Stimulated activated CD4-positive, alpha-beta T cell treated with anti-CD3 and anti-CD28 coated beads, Interleukin-4, amount 100 ng/mL, for 48 hours (primary cell): ENCODE data around the gene SCCPDH.
"Not testable (repeated sequence)": the region's sequence is repeated elsewhere in the genome, so short reads cannot be mapped to it uniquely, and the experiment has no call there.

Experiments used
- DNase-seq, 2 donors: peaks; one replicate each; pipeline ENCODE4 v3.0.0-alpha.2; 2020; ENCODE audit warnings: low read depth in 2 of 2

SCCPDH gene

DNA sequence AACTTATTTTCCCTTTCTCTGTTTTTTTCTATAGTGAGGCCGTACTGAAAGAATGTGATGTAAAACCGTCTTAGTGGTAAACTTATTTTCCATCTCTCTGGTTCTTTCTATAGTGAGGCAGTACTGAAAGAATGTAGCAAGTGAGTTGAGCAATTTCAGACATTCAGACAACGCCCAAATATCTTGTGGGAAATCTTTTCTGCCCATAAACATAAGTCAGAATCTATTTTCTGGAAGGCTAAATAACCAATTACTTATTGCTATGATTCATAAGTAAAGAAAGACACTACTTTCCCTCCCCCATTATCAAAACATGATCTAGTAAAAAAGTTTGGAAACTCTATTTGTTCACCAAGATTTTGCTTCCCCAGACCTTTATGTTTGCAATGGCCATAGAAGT lies 18.8 kb upstream of the SCCPDH start:
- DNase-seq = no peak

DNA sequence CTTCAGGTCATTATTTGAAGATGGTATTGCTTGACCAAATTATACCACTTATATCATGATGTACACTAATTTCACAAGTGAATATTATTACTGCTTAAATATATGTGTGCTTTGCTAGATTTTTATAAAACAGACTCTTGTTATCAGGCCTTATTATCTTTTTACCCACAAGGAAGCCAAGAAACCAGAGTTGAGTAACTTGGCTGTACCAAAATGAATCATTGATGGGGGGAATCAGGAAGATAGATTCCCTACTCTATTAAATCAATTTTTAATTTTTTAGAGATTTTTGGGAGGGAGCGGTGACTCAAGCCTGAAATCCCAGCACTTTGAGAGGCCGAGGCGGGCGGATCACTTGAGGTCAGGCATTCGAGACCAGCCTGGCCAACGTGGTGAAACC lies 16.0 kb upstream of the SCCPDH start:
- DNase-seq = no peak

DNA sequence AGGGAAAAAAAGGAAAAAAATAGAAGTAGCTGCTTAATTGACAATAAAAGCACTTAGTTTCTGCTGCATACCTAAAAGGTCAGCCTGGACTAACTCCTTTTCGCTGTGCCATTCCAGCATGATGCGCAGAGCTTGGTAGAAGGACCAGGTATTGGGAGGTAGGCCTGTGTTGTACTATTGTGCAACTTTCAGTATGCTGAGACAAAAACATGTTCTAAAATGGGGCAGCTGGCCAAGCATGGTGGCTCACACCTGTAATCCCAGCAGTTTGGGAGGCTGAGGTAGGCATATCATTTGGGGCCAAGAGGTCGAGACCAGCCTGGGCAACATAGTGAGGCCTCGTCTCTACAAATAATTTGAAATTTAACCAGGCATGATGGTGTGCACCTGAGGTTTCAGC lies 15.0 kb upstream of the SCCPDH start:
- no peak for DNase-seq

DNA sequence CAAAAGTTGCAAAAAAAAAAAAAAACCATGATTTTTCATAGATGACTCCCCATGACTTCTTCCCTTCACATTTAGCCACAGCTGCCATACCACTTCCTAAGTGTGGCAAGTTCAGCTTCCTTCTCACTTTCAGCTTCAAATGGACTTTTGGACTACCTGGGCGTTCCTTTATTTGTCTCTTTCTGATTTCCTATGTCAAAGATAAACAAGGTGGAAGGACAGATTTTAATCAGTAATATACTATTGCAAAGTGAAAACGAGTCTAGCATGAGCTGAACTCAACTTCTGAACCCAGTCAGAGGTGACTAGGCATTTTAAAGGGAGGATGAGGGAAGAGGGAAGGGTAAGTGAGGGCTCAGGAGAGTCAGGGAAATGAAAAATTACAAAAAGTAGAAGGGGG lies 14.4 kb upstream of the SCCPDH start:
- no peak for DNase-seq

DNA sequence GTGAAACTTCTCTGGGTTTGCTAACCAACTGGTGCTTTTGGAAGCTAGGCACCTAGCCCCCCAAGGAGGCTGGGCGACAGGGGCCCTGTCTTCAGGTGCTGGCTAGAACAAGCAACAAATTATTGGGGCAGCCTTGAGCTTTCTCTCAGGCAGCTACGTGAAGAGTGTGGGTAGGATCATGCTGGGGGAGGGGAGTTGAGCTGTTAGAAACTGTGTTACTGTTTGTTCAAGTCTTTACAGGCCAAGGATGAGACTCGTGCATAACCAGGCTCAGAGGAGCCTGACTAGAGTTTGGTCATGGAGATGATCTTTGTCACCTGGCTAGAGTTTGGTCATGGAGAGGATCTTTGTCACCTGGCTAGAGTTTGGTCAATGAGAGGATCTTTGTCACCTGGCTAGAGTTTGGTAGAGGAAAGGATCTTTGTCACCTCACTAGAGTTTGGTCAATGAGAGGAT lies 12.6 kb upstream of the SCCPDH start:
- DNase-seq = no peak

DNA sequence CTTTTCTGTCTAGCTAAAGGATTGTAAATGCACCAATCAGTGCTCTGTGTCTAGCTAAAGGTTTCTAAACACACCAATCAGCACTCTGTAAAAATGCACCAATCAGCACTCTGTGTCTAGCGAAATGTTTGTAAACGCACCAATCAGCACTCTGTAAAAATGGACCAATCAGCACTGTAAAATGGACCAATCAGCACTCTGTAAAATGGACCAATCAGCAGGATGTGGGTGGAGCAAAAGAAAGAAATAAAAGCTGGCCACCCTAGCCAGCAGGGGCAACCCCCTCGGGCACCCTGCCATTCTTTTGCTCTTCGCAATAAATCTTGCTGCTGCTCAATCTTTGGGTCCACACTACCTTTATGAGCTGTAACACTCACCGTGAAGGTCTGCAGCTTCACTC lies 11.8 kb upstream of the SCCPDH start:
- DNase-seq = not testable (repeated sequence)

DNA sequence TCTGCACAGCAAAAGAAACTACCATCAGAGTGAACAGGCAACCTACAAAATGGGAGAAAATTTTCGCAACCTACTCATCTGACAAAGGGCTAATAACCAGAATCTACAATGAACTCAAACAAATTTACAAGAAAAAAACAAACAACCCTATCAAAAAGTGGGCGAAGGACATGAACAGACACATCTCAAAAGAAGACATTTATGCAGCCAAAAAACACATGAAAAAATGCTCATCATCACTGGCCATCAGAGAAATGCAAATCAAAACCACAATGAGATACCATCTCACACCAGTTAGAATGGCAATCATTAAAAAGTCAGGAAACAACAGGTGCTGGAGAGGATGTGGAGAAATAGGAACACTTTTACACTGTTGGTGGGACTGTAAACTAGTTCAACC lies 4.8 kb upstream of the SCCPDH start:
- DNase-seq = not testable (repeated sequence)

DNA sequence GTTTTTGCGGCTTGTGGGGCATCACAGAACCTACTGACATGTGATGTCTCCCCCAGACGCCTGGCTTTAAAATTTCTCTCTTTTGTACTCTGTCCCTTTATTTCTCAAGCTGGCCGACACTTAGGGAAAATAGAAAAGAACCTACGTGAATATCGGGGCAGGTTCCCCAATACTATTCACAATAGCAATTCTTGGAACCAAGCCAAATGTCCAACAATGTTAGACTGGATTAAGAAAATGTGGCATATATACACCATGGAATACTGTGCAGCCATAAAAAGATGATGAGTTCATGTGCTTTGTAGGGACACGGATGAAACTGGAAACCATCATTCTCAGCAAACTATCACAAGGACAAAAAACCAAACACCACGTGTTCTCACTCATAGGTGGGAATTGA lies 3.4 kb upstream of the SCCPDH start:
- not testable (repeated sequence) for DNase-seq

DNA sequence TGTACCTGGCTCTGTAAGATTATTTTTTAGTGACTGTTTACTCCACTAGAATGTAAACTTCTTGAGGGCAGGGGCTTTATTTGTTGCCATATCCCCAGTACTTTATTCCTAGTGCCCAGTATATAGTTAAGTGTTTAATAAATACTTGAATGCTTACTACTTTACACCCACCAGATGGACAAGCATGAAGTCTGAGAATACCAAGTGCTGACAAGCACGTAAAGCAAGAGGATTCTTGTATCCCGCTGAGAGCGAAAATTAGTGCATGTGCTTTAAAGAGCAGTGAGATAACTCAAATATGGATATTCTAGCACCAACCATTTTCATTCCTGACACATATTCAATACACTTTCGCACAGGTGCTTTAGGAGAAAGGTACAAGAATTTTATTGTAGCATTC lies 1.5 kb upstream of the SCCPDH start:
- DNase-seq = no peak

DNA sequence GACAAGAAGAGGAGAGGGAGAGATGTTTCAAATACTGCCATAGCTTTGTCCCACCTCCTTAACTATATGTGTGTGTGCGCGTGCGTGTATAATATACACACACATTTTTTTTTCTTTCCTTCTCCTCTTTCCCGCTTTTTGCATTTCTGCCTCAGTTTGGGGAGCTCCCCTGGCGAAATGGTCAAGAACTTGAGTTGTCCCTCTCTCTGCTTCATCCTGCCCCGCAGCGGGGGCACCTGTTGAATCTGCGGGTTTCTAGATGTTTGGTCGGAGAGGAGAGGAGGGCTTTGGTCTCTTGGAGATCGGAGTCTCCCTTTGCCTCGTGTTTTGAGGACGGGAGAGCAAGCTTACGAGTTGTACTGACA lies 504 bp downstream of the SCCPDH start:
- peak; percentile 1 for DNase-seq

DNA sequence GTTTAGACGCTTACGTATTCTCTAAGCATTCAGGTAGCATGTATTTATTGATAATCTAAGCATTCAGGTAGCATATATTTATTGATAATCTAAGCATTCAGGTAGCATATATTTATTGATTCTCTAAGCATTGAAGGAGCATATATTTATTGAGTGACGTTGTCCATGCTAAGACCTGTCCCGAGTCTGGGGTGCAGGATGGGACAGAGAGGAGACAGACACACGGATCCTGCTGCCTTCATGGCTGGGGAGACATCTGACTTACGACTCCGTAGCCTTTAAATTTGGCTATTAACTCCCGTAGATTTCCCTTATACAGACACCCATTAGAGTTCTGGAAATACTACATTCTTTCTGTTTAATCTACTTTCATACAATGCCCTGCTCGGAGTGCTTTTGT lies 982 bp downstream of the SCCPDH start:
- no peak for DNase-seq

DNA sequence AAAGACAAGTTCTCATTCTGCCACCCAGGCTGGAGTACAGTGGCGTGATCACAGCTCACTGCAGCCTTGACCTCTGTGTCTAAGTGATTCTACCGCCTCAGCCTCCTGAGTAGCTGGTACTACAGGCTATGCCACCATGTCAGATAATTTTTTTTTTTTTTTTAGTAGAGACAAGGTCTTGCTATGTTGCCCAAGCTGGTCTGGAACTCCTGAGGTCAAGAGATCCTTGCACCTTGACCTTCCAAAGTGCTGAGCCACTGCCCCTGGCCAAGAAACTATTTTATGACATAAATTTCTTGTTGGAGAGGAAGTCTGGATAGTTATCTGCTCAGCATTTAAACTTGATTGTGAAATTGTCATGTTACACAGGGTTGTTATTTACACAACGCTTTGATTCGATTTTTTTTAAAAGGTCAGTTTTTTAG lies 2.1 kb downstream of the SCCPDH start:
- no peak for DNase-seq

DNA sequence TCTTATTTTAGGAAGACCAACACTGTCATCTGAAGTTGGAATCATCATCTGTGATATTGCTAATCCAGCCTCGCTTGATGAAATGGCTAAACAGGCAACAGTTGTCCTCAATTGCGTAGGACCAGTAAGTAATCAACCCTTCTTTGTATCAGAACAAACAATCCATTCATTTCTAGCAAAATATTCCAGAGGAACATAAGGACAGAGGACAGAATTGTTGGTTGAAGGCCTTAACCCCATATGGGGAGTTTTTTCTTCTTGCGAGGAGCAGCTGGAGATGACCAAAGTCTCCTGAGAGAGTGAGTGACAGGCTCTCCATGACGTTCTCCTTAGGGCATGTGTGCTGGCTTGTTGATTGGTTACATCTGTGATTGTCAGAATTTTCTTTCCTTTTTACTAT lies 2.7 kb downstream of the SCCPDH start:
- no peak for DNase-seq

DNA sequence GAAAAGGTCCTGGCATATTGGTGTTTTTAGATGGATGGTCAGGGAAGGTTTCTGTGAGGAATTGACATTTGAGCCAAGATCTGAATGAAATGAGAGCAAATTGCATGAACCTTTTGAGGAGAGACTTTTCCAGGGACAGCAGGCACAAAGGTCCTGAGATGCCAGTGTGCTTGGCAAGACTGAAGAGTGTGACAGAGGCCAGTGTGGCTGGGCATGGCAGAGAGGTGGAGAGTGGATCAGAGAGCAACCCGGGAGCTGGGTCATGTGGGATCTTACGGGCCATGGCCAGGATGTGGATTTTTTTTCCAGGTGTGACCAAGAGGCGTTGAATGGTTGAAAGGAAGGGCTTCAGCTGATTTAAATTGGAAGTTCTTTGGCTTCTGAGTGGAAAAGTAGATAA lies 3.4 kb downstream of the SCCPDH start:
- no peak for DNase-seq

DNA sequence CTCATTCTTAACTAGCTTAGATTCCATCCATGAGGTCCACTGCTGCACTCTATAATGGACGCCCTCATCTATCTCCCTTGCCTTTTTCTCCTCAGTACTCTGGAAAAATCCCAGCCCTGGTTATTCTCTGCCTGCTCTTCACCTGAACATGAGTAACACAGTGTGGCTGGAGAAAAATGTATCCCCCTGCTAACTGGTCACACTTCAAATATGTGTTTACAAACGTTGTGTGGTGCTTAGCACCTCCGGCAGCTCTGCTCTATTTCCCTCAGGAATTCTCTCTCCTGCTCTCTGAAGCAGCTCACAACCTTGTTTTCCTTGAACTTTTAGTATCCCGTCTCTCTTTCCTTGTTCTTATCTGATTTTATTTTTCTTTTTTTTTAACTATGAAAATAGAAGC lies 4.1 kb downstream of the SCCPDH start:
- DNase-seq = no peak

DNA sequence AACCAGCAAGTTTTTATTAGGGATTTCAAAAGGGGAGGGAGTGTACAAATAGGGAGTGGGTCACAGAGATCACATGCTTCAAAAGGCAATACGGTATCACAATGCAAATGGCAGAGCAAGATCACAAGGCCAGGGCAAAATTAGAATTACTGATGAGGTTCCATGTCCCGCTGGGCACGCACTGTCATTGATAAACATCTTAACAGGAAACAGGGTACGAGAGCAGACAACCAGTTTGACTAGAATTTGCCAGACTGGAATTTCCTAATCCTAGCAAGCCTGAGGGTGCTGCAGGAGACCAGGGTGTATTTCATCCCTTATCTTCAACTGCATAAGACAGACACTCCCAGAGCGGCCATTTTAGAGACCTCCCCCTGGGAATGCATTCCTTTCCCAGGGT lies 4.8 kb downstream of the SCCPDH start:
- not testable (repeated sequence) for DNase-seq

DNA sequence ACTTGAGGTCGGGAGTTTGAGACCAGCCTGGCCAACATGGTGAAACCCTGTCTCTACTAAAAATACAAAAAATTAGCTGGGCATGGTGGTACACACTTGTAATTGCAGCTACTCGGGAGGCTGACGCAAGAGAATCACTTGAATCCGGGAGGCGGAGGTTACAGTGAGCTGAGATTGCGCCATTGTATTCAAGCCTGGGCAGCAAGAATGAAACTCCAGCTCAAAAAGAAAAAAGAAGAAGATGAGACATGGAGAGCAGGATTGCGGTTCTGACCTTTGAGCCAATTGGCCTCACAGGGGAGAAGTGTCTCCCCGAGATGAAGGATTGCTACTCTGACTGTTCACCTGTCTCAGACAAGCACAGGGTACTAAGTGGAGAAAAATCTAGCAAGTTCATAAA lies 6.6 kb downstream of the SCCPDH start:
- DNase-seq = no peak

DNA sequence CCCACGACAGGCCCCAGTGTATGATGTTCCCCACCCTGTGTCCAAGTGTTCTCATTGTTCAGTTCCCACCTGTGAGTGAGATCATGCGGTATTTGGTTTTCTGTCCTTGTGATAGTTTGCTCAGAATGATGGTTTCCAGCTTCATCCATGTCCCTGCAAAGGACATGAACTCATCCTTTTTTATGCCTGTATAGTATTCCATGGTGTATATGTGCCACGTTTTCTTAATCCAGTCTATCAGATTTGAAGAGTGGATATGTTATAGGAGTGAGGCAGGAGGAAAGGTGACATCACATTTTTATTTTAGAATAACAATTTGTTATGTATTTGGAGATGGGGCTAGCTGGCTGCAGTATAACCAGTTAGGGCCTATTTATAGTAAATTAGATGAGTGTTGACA lies 7.7 kb downstream of the SCCPDH start:
- DNase-seq = not testable (repeated sequence)

DNA sequence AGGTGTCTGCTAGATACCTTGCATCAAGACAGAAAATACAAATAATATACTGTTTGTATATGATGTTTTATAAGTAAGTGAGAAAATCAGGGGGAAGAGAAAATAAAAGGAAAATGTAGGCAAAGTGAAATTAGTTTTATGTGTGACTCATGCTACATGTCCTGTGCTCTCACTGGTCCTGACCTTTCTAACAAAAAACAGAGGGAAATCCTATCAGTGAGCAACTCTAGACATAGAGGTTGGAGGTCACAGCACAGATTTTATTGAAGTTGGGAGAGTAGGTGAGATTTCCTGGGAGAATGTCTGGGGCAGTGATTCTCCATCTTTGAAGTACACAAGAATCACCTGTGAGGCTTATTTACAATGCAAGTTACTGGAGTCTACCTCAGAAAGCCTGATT lies 9.5 kb downstream of the SCCPDH start:
- DNase-seq = no peak

DNA sequence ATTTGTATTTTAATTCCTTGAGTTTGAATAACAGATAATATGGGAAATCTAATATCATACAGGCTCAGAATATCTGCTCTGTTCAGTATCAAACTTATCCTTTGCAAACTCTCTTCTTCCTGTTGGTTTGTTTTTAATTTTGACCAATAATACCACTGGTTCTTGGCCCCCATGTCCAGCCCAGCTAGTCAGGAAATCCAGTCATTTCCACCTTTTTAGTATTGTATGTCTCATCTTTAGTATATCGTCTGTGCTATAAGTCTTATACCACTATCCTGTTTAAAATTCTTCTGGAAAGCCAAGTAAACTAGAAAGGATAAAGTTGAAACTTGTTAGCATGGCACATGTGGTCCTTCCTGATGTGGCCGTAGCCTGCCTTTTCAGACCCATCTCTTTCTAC lies 10.7 kb downstream of the SCCPDH start:
- DNase-seq = no peak

DNA sequence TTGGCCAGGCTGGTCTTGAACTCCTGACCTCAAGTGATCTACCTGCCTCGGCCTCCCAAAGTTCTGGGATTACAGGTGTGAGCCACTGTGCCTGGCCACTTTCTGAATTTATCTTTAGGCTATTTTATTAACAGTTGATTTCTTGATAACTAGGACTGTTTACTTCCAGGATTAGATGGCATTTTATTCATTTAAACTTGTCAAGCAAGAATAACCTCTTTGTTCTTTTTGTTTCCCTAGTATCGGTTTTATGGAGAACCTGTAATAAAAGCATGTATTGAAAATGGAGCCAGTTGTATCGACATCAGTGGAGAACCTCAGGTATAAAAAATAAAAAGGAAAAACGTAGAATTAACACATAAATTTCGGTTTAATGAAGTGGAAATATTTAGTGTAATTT lies 11.5 kb downstream of the SCCPDH start:
- no peak for DNase-seq

DNA sequence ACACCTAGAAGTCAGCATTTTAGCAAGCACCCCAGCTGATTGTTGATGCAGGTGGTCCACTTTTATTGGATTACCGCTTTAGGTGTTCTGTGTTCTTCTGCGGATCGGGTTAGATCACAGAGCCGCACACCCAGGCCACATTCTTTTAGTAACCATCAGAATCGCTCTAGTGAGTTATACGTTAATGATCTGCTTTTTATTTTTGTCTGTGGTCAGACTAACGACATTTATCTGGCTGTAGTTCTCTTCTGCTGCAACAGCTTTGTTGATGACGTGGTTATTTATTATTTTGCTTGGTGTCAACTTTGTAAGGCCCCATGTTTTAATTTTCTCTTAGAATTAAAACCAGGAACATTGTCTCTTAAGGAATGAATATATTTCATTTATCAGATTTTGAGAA lies 18.2 kb downstream of the SCCPDH start:
- DNase-seq = no peak

DNA sequence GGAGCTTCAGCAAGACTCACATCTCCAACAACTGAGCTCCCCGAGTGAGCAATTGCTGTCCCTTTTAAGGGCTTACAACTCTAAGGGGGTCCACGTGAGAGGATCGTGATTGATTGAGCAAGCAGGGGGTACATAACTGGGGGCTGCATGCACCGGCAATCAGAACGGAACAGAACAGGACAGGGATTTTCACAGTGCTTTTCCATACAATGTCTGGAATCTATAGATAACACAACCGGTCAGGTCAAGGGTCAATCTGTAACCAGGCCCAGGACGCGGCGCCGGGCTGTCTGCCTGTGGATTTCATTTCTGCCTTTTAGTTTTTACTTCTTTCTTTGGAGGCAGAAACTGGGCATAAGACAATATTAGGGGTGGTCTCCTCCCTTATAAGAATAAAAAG lies 21.9 kb downstream of the SCCPDH start:
- DNase-seq = not testable (repeated sequence)

DNA sequence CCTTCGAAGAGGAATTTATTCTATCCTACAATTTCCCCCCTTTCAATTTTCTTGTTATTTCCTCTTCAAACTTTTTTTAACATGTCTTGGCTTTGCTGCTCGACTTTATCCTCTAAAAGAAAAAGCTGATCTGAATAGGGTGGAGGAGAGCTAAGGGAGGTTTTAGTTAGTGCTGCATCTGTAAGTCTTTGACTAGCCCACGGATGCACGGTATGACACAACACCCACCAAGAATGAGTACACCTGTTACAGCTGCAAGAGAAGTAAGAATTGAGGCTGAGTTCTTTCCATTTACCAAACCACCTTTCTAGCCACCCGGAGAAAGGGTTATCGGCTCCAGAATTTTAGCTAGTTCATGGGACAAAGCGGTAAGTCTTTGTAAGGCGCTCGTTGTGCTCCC lies 23.8 kb downstream of the SCCPDH start:
- no peak for DNase-seq

DNA sequence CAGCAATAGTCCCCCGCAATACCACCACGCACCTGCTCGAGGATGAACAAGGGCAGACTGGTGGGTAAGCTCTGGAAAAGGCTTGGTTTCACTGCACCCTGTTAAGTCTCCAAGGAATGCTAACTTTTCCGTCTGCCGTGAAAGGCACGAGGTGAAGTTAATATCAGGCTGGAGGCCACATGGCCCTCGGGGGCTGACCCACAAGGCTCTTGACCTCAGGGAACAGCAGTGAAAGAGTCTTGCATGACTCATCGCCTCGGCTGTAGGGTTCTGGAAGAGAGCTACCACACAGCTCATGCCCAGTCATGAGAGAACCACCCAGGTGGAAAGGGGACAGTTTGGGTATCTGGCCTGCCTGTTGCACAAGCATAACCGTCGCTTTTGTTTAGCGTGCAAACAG lies 24.7 kb downstream of the SCCPDH start:
- no peak for DNase-seq
